WTC11 (cell line): Measurements from ENCODE around the gene PRSS58. TPM values are rescaled to one million over a fixed set of nuclear protein-coding genes. Genes with fewer than 3 reads are reported as not detected.
A peak's percentile ranks its signal among the peaks of the same experiment; 100 is the strongest.

Experiments used
- ATAC-seq: fragments of 200-7000 bp; cut with Tn5 transposase; 2 replicates; pipeline ENCODE4 v1.10.0; 2021; ENCODE audit warnings: mild to moderate bottlenecking, moderate library complexity
- CTCF ChIA-PET: fragments of 300-600 bp; sonication (Branson Sonifier 250); formaldehyde crosslinking; loops from one replicate; lab custom pipeline; 2021; ENCODE audit warnings: antibody characterized with exemption; lab: Charles Lee
- POLR2A ChIA-PET: fragments of 350-600 bp; sonication (Branson Sonifier 250); formaldehyde crosslinking; loops from one replicate; lab custom pipeline; 2021; ENCODE audit warnings: antibody characterized with exemption; lab: Charles Lee
- DNase-seq: peaks from one replicate; pipeline ENCODE4 v3.0.0; 2021; ENCODE audit warnings: low spot score
- H3K27ac Mint-ChIP-seq: 2 replicates; pipeline ENCODE4 v1.8.0; 2021; ENCODE audit warnings: mixed read lengths
- H3K27me3 Mint-ChIP-seq: 2 replicates; pipeline ENCODE4 v1.8.0; 2021; ENCODE audit warnings: low read depth, mild to moderate bottlenecking, moderate library complexity, mixed read lengths
- H3K36me3 Mint-ChIP-seq: 2 replicates; pipeline ENCODE4 v1.8.0; 2021; ENCODE audit warnings: mixed read lengths
- H3K4me1 Mint-ChIP-seq: 2 replicates; pipeline ENCODE4 v1.8.0; 2022; ENCODE audit warnings: mixed read lengths
- H3K4me3 Mint-ChIP-seq: 2 replicates; pipeline ENCODE4 v1.8.0; 2021; ENCODE audit warnings: mild to moderate bottlenecking, moderate library complexity, mixed read lengths
- H3K9me3 Mint-ChIP-seq: 2 replicates; pipeline ENCODE4 v1.8.0; 2021; ENCODE audit warnings: mixed read lengths
- ARID4B ChIP-seq: sonication (generic); formaldehyde crosslinking; IDR thresholded peaks from 2 replicates; pipeline ENCODE4 v1.8.0; 2023; ENCODE audit warnings: missing genetic modification reagents, mild to moderate bottlenecking, borderline replicate concordance
- FOXJ3 ChIP-seq: sonication (generic); formaldehyde crosslinking; IDR thresholded peaks from 2 replicates; pipeline ENCODE4 v1.9.0; 2021; ENCODE audit warnings: missing genetic modification reagents, mild to moderate bottlenecking, borderline replicate concordance
- GABPB1 ChIP-seq: sonication (generic); formaldehyde crosslinking; IDR thresholded peaks from 2 replicates; pipeline ENCODE4 v1.8.1; 2023; ENCODE audit warnings: mild to moderate bottlenecking, missing genetic modification reagents
- NR2C2 ChIP-seq: sonication (generic); formaldehyde crosslinking; IDR thresholded peaks from 2 replicates; pipeline ENCODE4 v1.8.0; 2022; ENCODE audit warnings: mild to moderate bottlenecking, missing genetic modification reagents
- NR3C1 ChIP-seq: sonication (generic); formaldehyde crosslinking; conservative IDR thresholded peaks from 2 replicates; pipeline ENCODE4 v1.8.1; 2023; ENCODE audit warnings: low read depth, mild to moderate bottlenecking, missing genetic modification reagents
- SMAD3 ChIP-seq: sonication (generic); formaldehyde crosslinking; IDR thresholded peaks from 2 replicates; pipeline ENCODE4 v1.8.0; 2022; ENCODE audit warnings: missing genetic modification reagents, mild to moderate bottlenecking, borderline replicate concordance
- SOX15 ChIP-seq: fragments of 250-450 bp; sonication (Bioruptor Pico); IDR thresholded peaks from 2 replicates; pipeline ENCODE4 v1.9.0; 2021; ENCODE audit warnings: mild to moderate bottlenecking
- USF1 ChIP-seq: sonication (generic); formaldehyde crosslinking; IDR thresholded peaks from 2 replicates; pipeline ENCODE4 v1.8.0; 2022; ENCODE audit warnings: mild to moderate bottlenecking, missing genetic modification reagents
- USF2 ChIP-seq: sonication (generic); formaldehyde crosslinking; IDR thresholded peaks from 2 replicates; pipeline ENCODE4 v1.8.1; 2023; ENCODE audit warnings: mild to moderate bottlenecking, missing genetic modification reagents, moderate library complexity
- ZMAT4 ChIP-seq: fragments of 250-450 bp; sonication (Bioruptor Pico); IDR thresholded peaks from 2 replicates; pipeline ENCODE4 v1.9.0; 2021; ENCODE audit warnings: mild to moderate bottlenecking
- ZNF121 ChIP-seq: sonication (generic); formaldehyde crosslinking; IDR thresholded peaks from 2 replicates; pipeline ENCODE4 v1.8.0; 2023; ENCODE audit warnings: missing genetic modification reagents
- ZNF232 ChIP-seq: sonication (generic); formaldehyde crosslinking; IDR thresholded peaks from 2 replicates; pipeline ENCODE4 v1.8.0; 2022; ENCODE audit warnings: mild to moderate bottlenecking, missing genetic modification reagents
- ZNF263 ChIP-seq: sonication (generic); formaldehyde crosslinking; IDR thresholded peaks from 2 replicates; pipeline ENCODE4 v1.8.1; 2022; ENCODE audit warnings: low read depth, mild to moderate bottlenecking, moderate library complexity, missing genetic modification reagents
- ZNF671 ChIP-seq: fragments of 250-450 bp; sonication (Bioruptor Pico); IDR thresholded peaks from 2 replicates; pipeline ENCODE4 v1.8.0; 2021; ENCODE audit warnings: mild to moderate bottlenecking
- total RNA-seq: library from RNA; stranded (reverse); gene quantifications from 3 replicates; pipeline ENCODE4 v1.2.3, GENCODE V29; 2021
- TF ChIP-seq, protein P1 (sequence below): fragments of 250-450 bp; sonication (Bioruptor Pico); IDR thresholded peaks from 2 replicates; pipeline ENCODE4 v1.9.0; 2021; ENCODE audit warnings: mild to moderate bottlenecking, borderline replicate concordance
- TF ChIP-seq, protein P2 (sequence below): sonication (generic); formaldehyde crosslinking; IDR thresholded peaks from 2 replicates; pipeline ENCODE4 v1.8.0; 2022; ENCODE audit warnings: missing genetic modification reagents
- TF ChIP-seq, protein P3 (sequence below): sonication (generic); formaldehyde crosslinking; IDR thresholded peaks from 2 replicates; pipeline ENCODE4 v1.8.1; 2022; ENCODE audit warnings: low read depth, missing genetic modification reagents, borderline replicate concordance
- TF ChIP-seq, protein P4 (sequence below): sonication (generic); formaldehyde crosslinking; IDR thresholded peaks from 2 replicates; pipeline ENCODE4 v1.8.0; 2023; ENCODE audit warnings: missing genetic modification reagents

The PRSS58 gene
- total RNA-seq, 1 experiment from 2014 or later, result not detected

- CTCF ChIA-PET, result interaction anchor here (0.9 to 4.2 kb wide), 7 partner anchors 19 to 275 kb away, joined by 3 to 19 read pairs (median 7); no protein-coding TSS in a partner anchor
- H3K4me1 Mint-ChIP-seq, result peaks cover 16% of the 10 kb centered on the region
- no peak for DNase-seq
- H3K9me3 Mint-ChIP-seq, result no peaks in the 10 kb centered on the region
- POLR2A ChIA-PET, result no interaction called here
- peak; percentile 70 for ATAC-seq
- TF ChIP-seq, protein P1, sequence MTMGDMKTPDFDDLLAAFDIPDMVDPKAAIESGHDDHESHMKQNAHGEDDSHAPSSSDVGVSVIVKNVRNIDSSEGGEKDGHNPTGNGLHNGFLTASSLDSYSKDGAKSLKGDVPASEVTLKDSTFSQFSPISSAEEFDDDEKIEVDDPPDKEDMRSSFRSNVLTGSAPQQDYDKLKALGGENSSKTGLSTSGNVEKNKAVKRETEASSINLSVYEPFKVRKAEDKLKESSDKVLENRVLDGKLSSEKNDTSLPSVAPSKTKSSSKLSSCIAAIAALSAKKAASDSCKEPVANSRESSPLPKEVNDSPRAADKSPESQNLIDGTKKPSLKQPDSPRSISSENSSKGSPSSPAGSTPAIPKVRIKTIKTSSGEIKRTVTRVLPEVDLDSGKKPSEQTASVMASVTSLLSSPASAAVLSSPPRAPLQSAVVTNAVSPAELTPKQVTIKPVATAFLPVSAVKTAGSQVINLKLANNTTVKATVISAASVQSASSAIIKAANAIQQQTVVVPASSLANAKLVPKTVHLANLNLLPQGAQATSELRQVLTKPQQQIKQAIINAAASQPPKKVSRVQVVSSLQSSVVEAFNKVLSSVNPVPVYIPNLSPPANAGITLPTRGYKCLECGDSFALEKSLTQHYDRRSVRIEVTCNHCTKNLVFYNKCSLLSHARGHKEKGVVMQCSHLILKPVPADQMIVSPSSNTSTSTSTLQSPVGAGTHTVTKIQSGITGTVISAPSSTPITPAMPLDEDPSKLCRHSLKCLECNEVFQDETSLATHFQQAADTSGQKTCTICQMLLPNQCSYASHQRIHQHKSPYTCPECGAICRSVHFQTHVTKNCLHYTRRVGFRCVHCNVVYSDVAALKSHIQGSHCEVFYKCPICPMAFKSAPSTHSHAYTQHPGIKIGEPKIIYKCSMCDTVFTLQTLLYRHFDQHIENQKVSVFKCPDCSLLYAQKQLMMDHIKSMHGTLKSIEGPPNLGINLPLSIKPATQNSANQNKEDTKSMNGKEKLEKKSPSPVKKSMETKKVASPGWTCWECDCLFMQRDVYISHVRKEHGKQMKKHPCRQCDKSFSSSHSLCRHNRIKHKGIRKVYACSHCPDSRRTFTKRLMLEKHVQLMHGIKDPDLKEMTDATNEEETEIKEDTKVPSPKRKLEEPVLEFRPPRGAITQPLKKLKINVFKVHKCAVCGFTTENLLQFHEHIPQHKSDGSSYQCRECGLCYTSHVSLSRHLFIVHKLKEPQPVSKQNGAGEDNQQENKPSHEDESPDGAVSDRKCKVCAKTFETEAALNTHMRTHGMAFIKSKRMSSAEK (CRISPR knock-in tag), result no peak
- TF ChIP-seq NR2C2 (CRISPR knock-in tag) (no peak), SMAD3 (CRISPR knock-in tag) (no peak), FOXJ3 (no peak), ZNF121 (no peak), SOX15 (CRISPR knock-in tag) (no peak), USF1 (CRISPR knock-in tag) (no peak), GABPB1 (CRISPR knock-in tag) (no peak), ZNF263 (CRISPR knock-in tag) (no peak), USF2 (CRISPR knock-in tag) (no peak), ZNF232 (CRISPR knock-in tag) (no peak), ZNF671 (CRISPR knock-in tag) (no peak), ZMAT4 (CRISPR knock-in tag) (no peak), NR3C1 (CRISPR knock-in tag) (no peak), ARID4B (no peak)
- TF ChIP-seq, protein P2, sequence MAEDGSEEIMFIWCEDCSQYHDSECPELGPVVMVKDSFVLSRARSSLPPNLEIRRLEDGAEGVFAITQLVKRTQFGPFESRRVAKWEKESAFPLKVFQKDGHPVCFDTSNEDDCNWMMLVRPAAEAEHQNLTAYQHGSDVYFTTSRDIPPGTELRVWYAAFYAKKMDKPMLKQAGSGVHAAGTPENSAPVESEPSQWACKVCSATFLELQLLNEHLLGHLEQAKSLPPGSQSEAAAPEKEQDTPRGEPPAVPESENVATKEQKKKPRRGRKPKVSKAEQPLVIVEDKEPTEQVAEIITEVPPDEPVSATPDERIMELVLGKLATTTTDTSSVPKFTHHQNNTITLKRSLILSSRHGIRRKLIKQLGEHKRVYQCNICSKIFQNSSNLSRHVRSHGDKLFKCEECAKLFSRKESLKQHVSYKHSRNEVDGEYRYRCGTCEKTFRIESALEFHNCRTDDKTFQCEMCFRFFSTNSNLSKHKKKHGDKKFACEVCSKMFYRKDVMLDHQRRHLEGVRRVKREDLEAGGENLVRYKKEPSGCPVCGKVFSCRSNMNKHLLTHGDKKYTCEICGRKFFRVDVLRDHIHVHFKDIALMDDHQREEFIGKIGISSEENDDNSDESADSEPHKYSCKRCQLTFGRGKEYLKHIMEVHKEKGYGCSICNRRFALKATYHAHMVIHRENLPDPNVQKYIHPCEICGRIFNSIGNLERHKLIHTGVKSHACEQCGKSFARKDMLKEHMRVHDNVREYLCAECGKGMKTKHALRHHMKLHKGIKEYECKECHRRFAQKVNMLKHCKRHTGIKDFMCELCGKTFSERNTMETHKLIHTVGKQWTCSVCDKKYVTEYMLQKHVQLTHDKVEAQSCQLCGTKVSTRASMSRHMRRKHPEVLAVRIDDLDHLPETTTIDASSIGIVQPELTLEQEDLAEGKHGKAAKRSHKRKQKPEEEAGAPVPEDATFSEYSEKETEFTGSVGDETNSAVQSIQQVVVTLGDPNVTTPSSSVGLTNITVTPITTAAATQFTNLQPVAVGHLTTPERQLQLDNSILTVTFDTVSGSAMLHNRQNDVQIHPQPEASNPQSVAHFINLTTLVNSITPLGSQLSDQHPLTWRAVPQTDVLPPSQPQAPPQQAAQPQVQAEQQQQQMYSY (CRISPR knock-in tag), result no peak
- TF ChIP-seq, protein P3, sequence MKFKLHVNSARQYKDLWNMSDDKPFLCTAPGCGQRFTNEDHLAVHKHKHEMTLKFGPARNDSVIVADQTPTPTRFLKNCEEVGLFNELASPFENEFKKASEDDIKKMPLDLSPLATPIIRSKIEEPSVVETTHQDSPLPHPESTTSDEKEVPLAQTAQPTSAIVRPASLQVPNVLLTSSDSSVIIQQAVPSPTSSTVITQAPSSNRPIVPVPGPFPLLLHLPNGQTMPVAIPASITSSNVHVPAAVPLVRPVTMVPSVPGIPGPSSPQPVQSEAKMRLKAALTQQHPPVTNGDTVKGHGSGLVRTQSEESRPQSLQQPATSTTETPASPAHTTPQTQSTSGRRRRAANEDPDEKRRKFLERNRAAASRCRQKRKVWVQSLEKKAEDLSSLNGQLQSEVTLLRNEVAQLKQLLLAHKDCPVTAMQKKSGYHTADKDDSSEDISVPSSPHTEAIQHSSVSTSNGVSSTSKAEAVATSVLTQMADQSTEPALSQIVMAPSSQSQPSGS (CRISPR knock-in tag), result no peak
- TF ChIP-seq, protein P4, sequence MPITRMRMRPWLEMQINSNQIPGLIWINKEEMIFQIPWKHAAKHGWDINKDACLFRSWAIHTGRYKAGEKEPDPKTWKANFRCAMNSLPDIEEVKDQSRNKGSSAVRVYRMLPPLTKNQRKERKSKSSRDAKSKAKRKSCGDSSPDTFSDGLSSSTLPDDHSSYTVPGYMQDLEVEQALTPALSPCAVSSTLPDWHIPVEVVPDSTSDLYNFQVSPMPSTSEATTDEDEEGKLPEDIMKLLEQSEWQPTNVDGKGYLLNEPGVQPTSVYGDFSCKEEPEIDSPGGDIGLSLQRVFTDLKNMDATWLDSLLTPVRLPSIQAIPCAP (CRISPR knock-in tag), result no peak
- no peaks in the 10 kb centered on the region for H3K27me3 Mint-ChIP-seq
- no peaks in the 10 kb centered on the region for H3K36me3 Mint-ChIP-seq
- no peak overlapping the region for H3K27ac Mint-ChIP-seq
- no peak overlapping the region for H3K4me3 Mint-ChIP-seq
These were observed 7.2 kb downstream of the PRSS58 start for GRCh38 chr7:142250705-142251104.
